Esophagus squamous epithelium (tissue), 5 donors: ENCODE results near the gene CORO1C. TPM values are rescaled to one million over a fixed set of nuclear protein-coding genes. Genes with fewer than 3 reads are reported as not detected.

Experiments
- DNase-seq: peaks from one replicate; lab custom pipeline; 2025; lab: John Stamatoyannopoulos, UW
- H3K27ac ChIP-seq, 4 donors: fragments of 200-600 bp; sonication (generic); one replicate each; pipeline ENCODE4 v1.5.1; 2016 to 2019; ENCODE audit warnings: mild to moderate bottlenecking in 1 of 4
- H3K27me3 ChIP-seq, 4 donors: fragments of 200-600 bp; sonication (generic); 1 replicate in 3 of 4; 2 replicates in 1 of 4; pipeline versions ENCODE4 v1.5.1 to v1.6.0; 2017 to 2021; ENCODE audit warnings: antibody characterized with exemption in 1 of 4
- H3K36me3 ChIP-seq, 3 donors: fragments of 200-600 bp; sonication (generic); one replicate each; pipeline ENCODE4 v1.5.1; 2016 to 2019
- H3K4me1 ChIP-seq, 3 donors: fragments of 200-600 bp; sonication (generic); one replicate each; pipeline ENCODE4 v1.5.1; 2017 to 2019
- H3K4me3 ChIP-seq, 4 donors: fragments of 200-600 bp; sonication (generic); 1 replicate in 3 of 4; 2 replicates in 1 of 4; pipeline ENCODE4 v1.5.1; 2016 to 2019; ENCODE audit warnings: mild to moderate bottlenecking in 2 of 4, moderate library complexity in 1 of 4
- H3K9me3 ChIP-seq, 3 donors: fragments of 200-600 bp; sonication (generic); one replicate each; pipeline ENCODE4 v1.5.1; 2016 to 2019
- POLR2A ChIP-seq, 4 donors: fragments of 450-650 bp; IDR thresholded peaks; one replicate each; pipeline ENCODE4 v1.6.1; 2017; ENCODE audit warnings: antibody characterized with exemption in 4 of 4, mild to moderate bottlenecking in 4 of 4, moderate library complexity in 3 of 4
- WGBS, 2 donors: methylation state at CpG; one replicate each; pipeline ENCODE4 v1.1.5; 2018; 5-methylcytosine and 5-hydroxymethylcytosine counted together
- intact Hi-C: fragments of 100-400 bp; cut with DNase I; formaldehyde crosslinking; loops from one replicate; pipeline ENCODE4 v1.15.0; 2022
- total RNA-seq, 4 donors: library from RNA; depleted of rRNA; stranded (reverse); fragments of >200 nt; gene quantifications; one replicate each; pipeline ENCODE4 v1.1.0, GENCODE V29; 2016
- TF ChIP-seq, protein P1 (sequence below), 6 experiments: fragments of 450-650 bp in 4 of 6; fragments of 200-600 bp in 2 of 6; sonication (generic) in 2 of 6; IDR thresholded peaks; one replicate each; pipeline ENCODE4 v1.5.1; 2016 to 2019; ENCODE audit warnings: antibody characterized with exemption in 6 of 6, mild to moderate bottlenecking in 4 of 6, moderate library complexity in 4 of 6
- donor health status: DM: yes; HTN: yes; CAD: no.

CORO1C gene
- total RNA-seq, 4 donors from 2014 or later, result 67.2 to 142 (median 114) TPM

DNA sequence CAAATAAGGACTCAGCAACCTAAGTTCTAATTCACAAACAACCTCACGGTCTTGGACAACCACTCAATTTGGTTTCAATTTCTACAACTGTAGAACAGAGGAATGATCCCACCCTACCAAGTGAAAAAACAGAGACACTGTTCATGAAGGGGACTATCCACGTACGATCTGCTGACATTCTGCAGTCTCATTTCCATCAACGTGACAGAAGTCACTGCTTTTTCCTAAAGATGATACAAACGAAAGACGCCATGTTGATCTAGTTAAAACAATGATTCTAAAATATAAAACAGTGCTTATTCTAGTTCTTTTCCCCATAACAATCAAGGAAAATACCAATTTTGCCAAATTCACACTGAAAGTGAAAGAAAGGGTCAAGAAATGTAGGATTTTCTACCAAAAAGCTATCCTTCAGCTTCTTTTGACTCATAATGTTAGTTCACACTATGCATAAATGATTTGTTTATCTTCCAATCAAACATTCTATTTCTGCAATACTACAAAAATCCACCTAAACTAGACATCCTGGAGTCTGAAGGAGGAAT, 38.1 kb downstream of the CORO1C start:
- WGBS, 2 donors, result 81 to 83% methylated on average over 6 of the region's 6 CpGs
- intact Hi-C loops, result no loop called here
- no peak for TF ChIP-seq POLR2A (IDR thresholded peaks at IDR 0.05)
- TF ChIP-seq, protein P1, sequence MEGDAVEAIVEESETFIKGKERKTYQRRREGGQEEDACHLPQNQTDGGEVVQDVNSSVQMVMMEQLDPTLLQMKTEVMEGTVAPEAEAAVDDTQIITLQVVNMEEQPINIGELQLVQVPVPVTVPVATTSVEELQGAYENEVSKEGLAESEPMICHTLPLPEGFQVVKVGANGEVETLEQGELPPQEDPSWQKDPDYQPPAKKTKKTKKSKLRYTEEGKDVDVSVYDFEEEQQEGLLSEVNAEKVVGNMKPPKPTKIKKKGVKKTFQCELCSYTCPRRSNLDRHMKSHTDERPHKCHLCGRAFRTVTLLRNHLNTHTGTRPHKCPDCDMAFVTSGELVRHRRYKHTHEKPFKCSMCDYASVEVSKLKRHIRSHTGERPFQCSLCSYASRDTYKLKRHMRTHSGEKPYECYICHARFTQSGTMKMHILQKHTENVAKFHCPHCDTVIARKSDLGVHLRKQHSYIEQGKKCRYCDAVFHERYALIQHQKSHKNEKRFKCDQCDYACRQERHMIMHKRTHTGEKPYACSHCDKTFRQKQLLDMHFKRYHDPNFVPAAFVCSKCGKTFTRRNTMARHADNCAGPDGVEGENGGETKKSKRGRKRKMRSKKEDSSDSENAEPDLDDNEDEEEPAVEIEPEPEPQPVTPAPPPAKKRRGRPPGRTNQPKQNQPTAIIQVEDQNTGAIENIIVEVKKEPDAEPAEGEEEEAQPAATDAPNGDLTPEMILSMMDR (IDR thresholded peaks at IDR 0.05), result no peak
- Histone ChIP-seq H3K36me3 (peaks cover 0 to 12% (median 0%) of the 10 kb centered on the region in 3 donors), H3K27me3 (no peaks in the 10 kb centered on the region), H3K4me1 (peaks cover 33 to 100% (median 84%) of the 10 kb centered on the region in 3 donors), H3K9me3 (no peaks in the 10 kb centered on the region), H3K4me3 (no peak overlapping the region), H3K27ac (peak overlapping the region; percentile 79 to 98 (median 92))
- DNase-seq, result no peak

DNA sequence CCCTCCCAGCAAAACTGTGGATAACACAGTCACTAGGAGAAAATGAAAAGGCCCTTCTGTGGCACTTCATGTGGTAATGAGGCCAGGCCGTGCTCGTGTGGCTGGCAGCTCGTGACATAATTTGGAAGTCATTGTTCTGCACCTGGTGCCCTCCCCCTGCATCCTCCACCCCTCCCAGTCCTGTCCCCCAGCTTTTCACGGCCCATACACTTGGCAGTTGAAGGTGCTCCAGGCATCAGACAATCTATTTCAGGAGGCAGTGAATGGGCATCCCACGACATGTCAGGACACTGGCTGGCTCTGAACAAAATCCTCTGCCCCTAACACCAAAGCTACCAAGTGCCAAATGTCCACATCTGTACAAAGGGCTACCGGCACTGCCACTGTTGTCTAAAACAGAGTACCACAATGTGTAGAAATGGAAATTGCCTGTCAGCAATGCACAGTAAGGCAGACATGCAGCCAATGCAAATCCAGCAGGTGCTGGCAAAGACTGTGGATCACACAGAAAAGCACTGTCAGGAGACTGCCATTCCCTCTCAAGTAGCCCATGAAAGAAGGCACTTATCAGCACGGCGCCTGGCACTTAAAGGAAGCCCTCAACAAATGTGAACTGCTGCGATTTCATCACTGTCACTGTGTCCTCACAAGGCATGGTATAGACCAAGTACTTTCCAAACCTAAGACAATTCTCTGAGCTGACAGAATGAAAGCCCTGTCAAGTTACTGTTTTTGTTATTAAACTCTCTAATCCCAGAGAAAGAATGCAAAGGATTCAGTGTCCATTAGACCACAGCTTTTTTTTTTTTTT, 39.1 kb downstream of the CORO1C start:
- TF ChIP-seq, protein P1 (IDR thresholded peaks at IDR 0.05), result peak in 1 of 6 experiments; percentile 0
- TF ChIP-seq POLR2A (IDR thresholded peaks at IDR 0.05), result no peak
- peak overlapping the region in 3 of 4 donors; percentile 7 to 57 (median 19) for H3K4me3 ChIP-seq
- no peaks in the 10 kb centered on the region for H3K9me3 ChIP-seq
- DNase-seq, result no peak
- peaks cover 0 to 9% (median 0%) of the 10 kb centered on the region in 3 donors for H3K36me3 ChIP-seq
- 6 to 34% methylated on average over 6 to 8 of the region's 9 CpGs for WGBS, 2 donors
- peak overlapping the region; percentile 79 to 98 (median 92) for H3K27ac ChIP-seq
- no peaks in the 10 kb centered on the region for H3K27me3 ChIP-seq
- H3K4me1 ChIP-seq, result peaks cover 28 to 94% (median 74%) of the 10 kb centered on the region in 3 donors
- intact Hi-C loops, result no loop called here

DNA sequence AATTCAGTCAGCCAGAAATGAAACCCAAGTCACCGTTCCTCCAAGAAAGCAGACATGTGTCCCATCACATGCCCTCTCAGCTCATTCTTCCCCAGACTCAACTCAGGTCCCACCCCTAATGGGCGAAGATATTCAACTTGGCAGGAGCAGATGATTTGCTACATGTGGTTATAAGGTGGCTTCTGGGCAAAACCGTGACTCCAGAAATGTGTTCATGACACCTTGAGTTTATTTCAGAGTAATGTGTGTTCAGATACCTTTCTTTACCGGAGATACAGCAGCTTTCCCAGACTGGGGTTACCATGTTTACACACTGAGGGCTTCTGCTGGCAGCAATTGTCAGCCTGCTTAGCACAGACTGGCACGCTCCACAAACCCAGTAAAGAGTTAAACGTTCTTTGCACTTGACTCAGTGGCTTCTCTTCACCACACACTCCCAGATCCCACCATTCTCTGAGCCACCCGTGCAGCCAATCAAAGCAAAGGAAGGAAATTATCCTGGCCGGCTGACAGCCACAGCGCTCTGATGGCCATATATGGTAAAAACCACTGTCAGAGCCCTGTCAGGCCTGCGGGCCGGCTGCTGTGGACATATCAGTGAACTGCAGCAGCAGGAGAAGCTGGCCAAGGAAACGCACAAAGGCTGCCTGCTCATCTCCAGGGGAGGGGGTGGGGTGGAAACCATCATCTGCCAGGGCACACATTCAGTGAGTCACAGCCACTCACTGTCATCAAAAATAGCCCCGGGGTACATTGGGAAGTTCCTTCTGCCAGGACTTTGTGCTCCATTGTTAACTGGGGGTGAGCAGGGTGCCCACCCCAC, 39.9 kb downstream of the CORO1C start:
- intact Hi-C loops, result no loop called here
- Histone ChIP-seq H3K4me3 (peak overlapping the region in 3 of 4 donors; percentile 16 to 57 (median 19)), H3K27ac (peak overlapping the region; percentile 79 to 98 (median 92)), H3K36me3 (peaks cover 0 to 9% (median 0%) of the 10 kb centered on the region in 3 donors), H3K9me3 (no peaks in the 10 kb centered on the region), H3K27me3 (no peaks in the 10 kb centered on the region), H3K4me1 (peaks cover 26 to 92% (median 69%) of the 10 kb centered on the region in 3 donors)
- peak in 1 of 4 donors; percentile 53 for TF ChIP-seq POLR2A (IDR thresholded peaks at IDR 0.05)
- TF ChIP-seq, protein P1 (IDR thresholded peaks at IDR 0.05), result peak in 5 of 6 experiments; percentile 18 to 70 (median 60)
- WGBS, 2 donors, result 2 to 6% methylated on average over 8 to 9 of the region's 13 CpGs
- peak; percentile 72 for DNase-seq

DNA sequence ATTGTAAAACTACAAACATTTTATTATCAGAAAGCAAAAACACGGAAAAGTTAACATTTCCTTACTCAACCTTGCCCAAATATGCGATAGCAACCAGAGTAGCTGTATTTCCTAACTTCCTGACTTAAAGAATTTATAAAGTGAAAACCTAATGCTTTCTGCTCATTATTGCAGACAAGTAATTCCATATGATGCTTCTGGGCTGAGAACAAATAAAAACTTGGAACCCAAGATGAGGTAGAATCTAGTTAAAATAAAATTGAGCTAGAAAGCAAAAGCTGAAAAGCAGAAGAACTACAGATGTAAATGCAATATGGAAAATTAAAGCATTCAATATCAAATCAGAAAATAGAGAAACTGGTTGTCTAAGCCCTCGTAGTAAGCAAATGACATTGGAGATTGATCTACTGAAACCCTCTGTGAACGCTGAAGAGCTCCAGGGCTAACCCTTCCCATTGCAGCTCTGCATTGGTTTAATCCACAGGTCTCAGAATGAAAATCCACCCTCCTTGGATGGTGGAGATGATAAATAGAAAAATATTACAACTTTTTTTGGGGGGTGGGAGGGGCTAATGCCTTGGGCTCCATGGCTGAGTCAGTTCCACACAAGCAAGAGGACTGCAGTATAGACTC, 40.7 kb downstream of the CORO1C start:
- intact Hi-C loops, result no loop called here
- Histone ChIP-seq H3K27me3 (no peaks in the 10 kb centered on the region), H3K36me3 (peaks cover 0 to 9% (median 0%) of the 10 kb centered on the region in 3 donors), H3K4me3 (peak overlapping the region in 3 of 4 donors; percentile 16 to 57 (median 19)), H3K27ac (peak overlapping the region; percentile 79 to 98 (median 92)), H3K4me1 (peaks cover 26 to 92% (median 64%) of the 10 kb centered on the region in 3 donors), H3K9me3 (no peaks in the 10 kb centered on the region)
- no peak for DNase-seq
- no peak for TF ChIP-seq POLR2A (IDR thresholded peaks at IDR 0.05)
- TF ChIP-seq, protein P1 (IDR thresholded peaks at IDR 0.05), result no peak
- WGBS, 2 donors, result 31 to 43% methylated on average over 4 of the region's 4 CpGs
